ENCODE results near the gene RAPGEF3. TPM values are rescaled to one million over a fixed set of nuclear protein-coding genes. Genes with fewer than 3 reads are reported as not detected.
A peak's percentile ranks its signal among the peaks of the same experiment; 100 is the strongest.

RAPGEF3 gene
- total and polyA plus RNA-seq, 2 experiments from 2014 or later, result 2.1 to 2.6 TPM

DNA sequence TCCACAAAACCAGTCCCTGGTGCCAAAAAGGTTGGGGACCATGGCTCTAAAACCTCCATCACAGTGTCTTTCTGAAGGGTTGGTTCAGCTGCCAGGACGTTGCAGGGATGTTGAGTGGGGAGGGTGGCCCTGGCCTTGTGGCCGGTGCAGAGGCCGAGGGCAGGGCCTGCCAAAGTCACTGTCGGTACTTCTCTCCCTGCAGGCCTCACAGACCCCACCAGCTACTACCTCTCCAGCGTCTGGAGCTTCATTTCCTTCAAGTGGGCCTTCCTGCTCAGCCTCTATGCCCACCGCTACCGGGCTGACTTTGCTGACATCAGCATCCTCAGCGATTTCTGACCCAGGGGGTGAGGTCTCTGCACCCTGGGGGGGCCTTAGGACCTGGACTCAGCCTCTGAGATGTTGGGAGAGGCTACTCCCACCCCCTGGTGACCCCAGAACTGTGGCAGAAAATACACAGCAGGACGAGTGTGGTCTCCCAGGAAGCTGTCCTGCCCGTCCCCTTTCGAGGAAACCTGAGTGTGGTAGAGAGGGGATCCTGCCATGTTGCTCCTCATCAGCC, 21.3 kb upstream of the RAPGEF3 start:
- Histone ChIP-seq H3K27me3 (no peaks in the 10 kb centered on the region), H3K4me2 (no peak overlapping the region), H3K27ac (no peak overlapping the region)

DNA sequence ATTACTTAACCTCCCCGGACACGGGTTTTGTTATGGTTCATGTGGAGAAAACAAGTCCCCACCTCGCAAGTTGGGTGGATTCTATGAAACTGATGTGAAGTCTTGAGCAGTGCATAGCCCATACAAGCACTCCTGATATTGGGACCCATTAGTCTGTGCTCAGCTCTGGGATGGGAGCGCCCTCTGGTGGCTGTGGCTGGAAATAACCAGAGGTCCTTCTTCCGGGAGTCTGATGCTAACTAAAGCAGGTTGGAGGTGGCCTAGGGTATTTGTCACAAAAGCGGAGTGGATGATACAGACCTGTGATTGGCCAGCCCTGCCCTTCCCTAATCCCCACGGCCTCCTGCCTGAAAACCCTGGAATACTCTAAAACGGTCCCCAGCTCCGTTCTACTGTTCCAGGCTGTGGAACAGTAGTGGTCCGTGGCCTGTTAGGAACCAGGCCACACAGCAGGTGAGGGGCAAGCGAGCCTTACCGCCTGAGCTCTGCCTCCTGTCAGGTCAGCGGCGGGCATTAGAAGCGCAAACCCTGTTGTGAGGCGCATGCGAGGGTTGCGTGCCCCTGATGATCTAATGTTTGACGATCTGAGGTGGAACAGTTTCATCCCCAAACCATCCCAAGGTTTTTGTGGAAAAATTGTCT, 20.7 kb upstream of the RAPGEF3 start:
- TF ChIP-seq EZH2 (IDR thresholded peaks at IDR 0.05; ENCODE audit: borderline replicate concordance) (no peak), CTCF (IDR thresholded peaks at IDR 0.05; ENCODE audit: poor library complexity) (peak; percentile 94)
- peak; percentile 91 for DNase-seq (ENCODE audit: low spot score)
- Histone ChIP-seq H2AFZ (no peak overlapping the region), H3K79me2 (peaks cover under 1% of the 10 kb centered on the region), H3K27me3 (no peaks in the 10 kb centered on the region), H3K36me3 (replicated peaks; ENCODE audit: insufficient read depth, low read depth) (no peaks in the 10 kb centered on the region), H3K27ac (no peak overlapping the region), H3K4me1 (ENCODE audit: insufficient read depth) (no peaks in the 10 kb centered on the region), H3K4me2 (no peak overlapping the region), H3K9me2 (replicated peaks; ENCODE audit: insufficient read depth) (no peaks in the 10 kb centered on the region), H4K20me1 (ENCODE audit: insufficient read depth, poor library complexity, severe bottlenecking) (no peaks in the 10 kb centered on the region), H3K9me3 (ENCODE audit: low read depth) (no peaks in the 10 kb centered on the region), H3K4me3 (no peak overlapping the region)
- 18% methylated on average over 19 of the region's 19 CpGs for WGBS (ENCODE audit: low lambda C conversion rate, missing lambda C conversion rate)

More for the DNA sequence above, 21.3 kb upstream of the RAPGEF3 start:
- DNase-seq (ENCODE audit: low spot score), result no peak
- no peak overlapping the region for H3K4me3 ChIP-seq
- 70% methylated on average over 11 of the region's 11 CpGs for WGBS (ENCODE audit: low lambda C conversion rate, missing lambda C conversion rate)
- no peaks in the 10 kb centered on the region for H3K9me2 ChIP-seq (replicated peaks; ENCODE audit: insufficient read depth)
- H3K9me3 ChIP-seq (ENCODE audit: low read depth), result no peaks in the 10 kb centered on the region
- no peaks in the 10 kb centered on the region for H3K36me3 ChIP-seq (replicated peaks; ENCODE audit: insufficient read depth, low read depth)
- no peaks in the 10 kb centered on the region for H4K20me1 ChIP-seq (ENCODE audit: insufficient read depth, poor library complexity, severe bottlenecking)
- TF ChIP-seq EZH2phosphoT487 (IDR thresholded peaks at IDR 0.05; ENCODE audit: low read depth, severe bottlenecking, unreplicated experiment) (no peak), EZH2 (IDR thresholded peaks at IDR 0.05; ENCODE audit: borderline replicate concordance) (no peak), CTCF (IDR thresholded peaks at IDR 0.05; ENCODE audit: poor library complexity) (no peak)
- H3K79me2 ChIP-seq, result no peaks in the 10 kb centered on the region
- H2AFZ ChIP-seq, result no peak overlapping the region
- H3K4me1 ChIP-seq (ENCODE audit: insufficient read depth), result no peaks in the 10 kb centered on the region

DNA sequence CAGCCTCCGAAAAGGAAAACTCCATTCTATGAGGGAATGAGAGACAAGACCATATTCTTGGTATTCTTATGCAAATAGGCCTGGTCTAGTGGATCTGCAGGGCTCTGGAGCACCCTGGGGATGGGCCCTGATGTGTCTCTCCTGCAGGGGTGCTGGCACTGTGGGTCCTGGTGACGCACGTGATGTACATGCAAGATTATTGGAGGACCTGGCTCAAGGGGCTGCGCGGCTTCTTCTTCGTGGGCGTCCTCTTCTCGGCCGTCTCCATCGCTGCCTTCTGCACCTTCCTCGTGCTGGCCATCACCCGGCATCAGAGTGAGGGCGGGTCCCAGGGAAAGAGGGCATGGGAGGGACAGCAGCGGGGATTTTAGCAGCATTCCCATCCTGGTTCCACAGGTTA, 20.2 kb upstream of the RAPGEF3 start:
- Histone ChIP-seq H4K20me1 (ENCODE audit: insufficient read depth, poor library complexity, severe bottlenecking) (no peaks in the 10 kb centered on the region), H2AFZ (no peak overlapping the region), H3K4me2 (no peak overlapping the region), H3K79me2 (peaks cover 3% of the 10 kb centered on the region), H3K27ac (no peak overlapping the region), H3K36me3 (replicated peaks; ENCODE audit: insufficient read depth, low read depth) (no peaks in the 10 kb centered on the region), H3K4me1 (ENCODE audit: insufficient read depth) (no peaks in the 10 kb centered on the region), H3K9me3 (ENCODE audit: low read depth) (no peaks in the 10 kb centered on the region), H3K9me2 (replicated peaks; ENCODE audit: insufficient read depth) (no peaks in the 10 kb centered on the region), H3K4me3 (no peak overlapping the region), H3K27me3 (no peaks in the 10 kb centered on the region)
- no peak for TF ChIP-seq CTCF (IDR thresholded peaks at IDR 0.05; ENCODE audit: poor library complexity)
- TF ChIP-seq EZH2 (IDR thresholded peaks at IDR 0.05; ENCODE audit: borderline replicate concordance), result no peak
- no peak for TF ChIP-seq EZH2phosphoT487 (IDR thresholded peaks at IDR 0.05; ENCODE audit: low read depth, severe bottlenecking, unreplicated experiment)
- no peak for DNase-seq (ENCODE audit: low spot score)
- 46% methylated on average over 14 of the region's 14 CpGs for WGBS (ENCODE audit: low lambda C conversion rate, missing lambda C conversion rate)
